ENCODE data around the gene FIBCD1. TPM values are rescaled to one million over a fixed set of nuclear protein-coding genes. Genes with fewer than 3 reads are reported as not detected.

Gene FIBCD1
- polyA plus RNA-seq, 1 donor from 2014 or later: not detected

GRCh38 chr9:130858739-130859705 lies 80.0 kb downstream of the FIBCD1 start:
- H3K27ac Mint-ChIP-seq: no peak overlapping the region
- H3K4me1 Mint-ChIP-seq: no peaks in the 10 kb centered on the region
- H3K9me3 Mint-ChIP-seq: no peaks in the 10 kb centered on the region
- H3K36me3 Mint-ChIP-seq: peaks cover 1% of the 10 kb centered on the region
- no peaks in the 10 kb centered on the region for H3K27me3 Mint-ChIP-seq
- no peak overlapping the region for H3K4me3 Mint-ChIP-seq

DNA sequence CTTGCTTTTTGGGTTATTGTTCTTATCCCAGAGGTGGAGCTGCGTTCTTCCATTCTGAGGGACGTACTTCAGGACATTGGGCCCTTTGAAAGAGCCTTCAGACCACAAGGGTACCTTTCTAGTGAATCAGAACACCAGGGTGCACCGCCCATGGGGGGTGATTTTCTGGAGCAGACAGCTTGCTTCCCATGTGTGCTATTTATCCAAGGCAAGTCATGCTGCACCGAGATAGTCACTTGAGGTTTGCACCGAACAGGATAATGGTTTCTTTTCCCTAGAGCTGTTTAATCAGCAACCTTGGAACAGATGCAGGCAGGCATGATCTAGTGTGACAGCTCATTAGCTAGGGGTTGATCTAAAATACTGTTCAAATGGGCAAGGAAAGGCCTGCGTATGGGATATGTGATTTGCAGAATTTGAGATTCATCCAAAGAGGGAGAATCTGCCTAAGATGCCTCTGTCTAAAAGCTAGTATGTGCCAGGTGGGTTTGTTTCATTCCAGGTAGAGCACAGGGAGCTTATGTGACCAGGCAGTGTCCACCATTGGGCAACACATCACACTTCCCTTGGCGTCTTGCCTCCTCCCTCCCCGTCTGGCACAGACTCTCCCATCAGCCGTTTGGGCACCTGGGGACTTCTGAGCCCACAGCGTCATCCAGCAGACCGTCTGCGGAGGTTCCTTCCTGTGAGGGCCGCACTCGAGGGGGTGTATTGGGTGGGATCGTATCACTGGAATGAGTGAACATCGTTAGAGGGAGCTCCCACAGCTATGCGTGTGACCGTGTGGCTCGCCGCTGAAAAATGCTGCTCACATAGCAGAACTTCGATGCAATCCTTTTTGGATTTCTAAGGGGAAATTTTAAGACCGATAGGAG lies 80.9 kb downstream of the FIBCD1 start:
- Mint-ChIP-seq H3K27me3 (no peaks in the 10 kb centered on the region), H3K27ac (no peak overlapping the region), H3K4me1 (no peaks in the 10 kb centered on the region), H3K9me3 (no peaks in the 10 kb centered on the region), H3K4me3 (no peak overlapping the region), H3K36me3 (peaks cover 1% of the 10 kb centered on the region)

GRCh38 chr9:130856474-130856873 lies 82.6 kb downstream of the FIBCD1 start:
- H3K27ac Mint-ChIP-seq: no peak overlapping the region
- no peaks in the 10 kb centered on the region for H3K9me3 Mint-ChIP-seq
- H3K36me3 Mint-ChIP-seq: peaks cover 4% of the 10 kb centered on the region
- no peaks in the 10 kb centered on the region for H3K4me1 Mint-ChIP-seq
- H3K4me3 Mint-ChIP-seq: no peak overlapping the region
- H3K27me3 Mint-ChIP-seq: no peaks in the 10 kb centered on the region

DNA sequence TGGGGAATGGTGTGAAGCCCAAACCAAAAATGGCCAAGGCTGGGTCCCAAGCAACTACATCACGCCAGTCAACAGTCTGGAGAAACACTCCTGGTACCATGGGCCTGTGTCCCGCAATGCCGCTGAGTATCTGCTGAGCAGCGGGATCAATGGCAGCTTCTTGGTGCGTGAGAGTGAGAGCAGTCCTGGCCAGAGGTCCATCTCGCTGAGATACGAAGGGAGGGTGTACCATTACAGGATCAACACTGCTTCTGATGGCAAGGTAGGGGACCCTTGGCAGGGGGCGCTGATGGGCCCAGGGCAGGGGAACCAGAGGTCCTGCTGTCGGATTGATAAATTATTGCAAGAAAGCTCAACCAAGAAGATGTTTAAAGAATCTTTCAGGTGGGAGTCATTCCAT lies 84.2 kb downstream of the FIBCD1 start:
- H3K27ac Mint-ChIP-seq: no peak overlapping the region
- H3K36me3 Mint-ChIP-seq: peaks cover 4% of the 10 kb centered on the region
- H3K27me3 Mint-ChIP-seq: no peaks in the 10 kb centered on the region
- no peaks in the 10 kb centered on the region for H3K9me3 Mint-ChIP-seq
- no peak overlapping the region for H3K4me3 Mint-ChIP-seq
- H3K4me1 Mint-ChIP-seq: peaks cover 0 to 4% (median 0%) of the 10 kb centered on the region in 3 donors

GRCh38 chr9:130854092-130854491 lies 85.0 kb downstream of the FIBCD1 start:
- Mint-ChIP-seq H3K27me3 (no peaks in the 10 kb centered on the region), H3K27ac (no peak overlapping the region)

GRCh38 chr9:130852801-130853200 lies 86.2 kb downstream of the FIBCD1 start:
- Mint-ChIP-seq H3K9me3 (no peaks in the 10 kb centered on the region), H3K4me3 (no peak overlapping the region), H3K36me3 (peaks cover 4% of the 10 kb centered on the region), H3K27me3 (no peaks in the 10 kb centered on the region), H3K27ac (no peak overlapping the region), H3K4me1 (peaks cover 0 to 4% (median 2%) of the 10 kb centered on the region in 3 donors)

More at GRCh38 chr9:130854092-130854491, 85.0 kb downstream of the FIBCD1 start:
- peaks cover 4% of the 10 kb centered on the region for H3K36me3 Mint-ChIP-seq
- peaks cover 0 to 4% (median 2%) of the 10 kb centered on the region in 3 donors for H3K4me1 Mint-ChIP-seq
- no peak overlapping the region for H3K4me3 Mint-ChIP-seq
- H3K9me3 Mint-ChIP-seq: no peaks in the 10 kb centered on the region

Other genes starting within 250 kb of the FIBCD1 start
- gene EXOSC2, start 245.5 kb downstream of the FIBCD1 start, polyA plus RNA-seq: 23.2 TPM
- gene ABL1, start 104.0 kb downstream of the FIBCD1 start, polyA plus RNA-seq: 12.6 TPM
- not detected for gene QRFP, start 42.4 kb downstream of the FIBCD1 start, polyA plus RNA-seq
- not detected for gene LAMC3, start 69.9 kb upstream of the FIBCD1 start, polyA plus RNA-seq
- not detected for gene AIF1L, start 157.3 kb upstream of the FIBCD1 start, polyA plus RNA-seq
- 23.0 TPM for gene NUP214, start 186.3 kb upstream of the FIBCD1 start, polyA plus RNA-seq